T-helper 9 cell (primary cell): ENCODE data around the gene PSMA6.
"Not testable (repeated sequence)": the region's sequence is repeated elsewhere in the genome, so short reads cannot be mapped to it uniquely, and the experiment has no call there.

Experiments
- DNase-seq: peaks from one replicate; pipeline ENCODE4 v3.0.0-alpha.2; 2020

Gene PSMA6

GRCh38 chr14:35326375-35326774 is 34.2 kb downstream of the PSMA6 start:
- DNase-seq = no peak

GRCh38 chr14:35331605-35332516 is 39.7 kb downstream of the PSMA6 start:
- no peak for DNase-seq

- DNase-seq = no peak
Observed at GRCh38 chr14:35332517-35333263, 40.5 kb downstream of the PSMA6 start.

GRCh38 chr14:35333264-35333730 is 41.1 kb downstream of the PSMA6 start:
- no peak for DNase-seq

- peak; percentile 21 for DNase-seq
Observed at GRCh38 chr14:35333797-35334743, 41.9 kb downstream of the PSMA6 start.

- DNase-seq = no peak
Observed at GRCh38 chr14:35335388-35336092, 43.4 kb downstream of the PSMA6 start.

GRCh38 chr14:35336171-35336493 is 44.0 kb downstream of the PSMA6 start:
- DNase-seq = not testable (repeated sequence)

GRCh38 chr14:35336494-35337268 is 44.5 kb downstream of the PSMA6 start:
- no peak for DNase-seq

- DNase-seq = no peak
Observed at GRCh38 chr14:35337269-35338255, 45.4 kb downstream of the PSMA6 start.

GRCh38 chr14:35338731-35339405 is 46.7 kb downstream of the PSMA6 start:
- no peak for DNase-seq

- no peak for DNase-seq
Observed at GRCh38 chr14:35339761-35340406, 47.7 kb downstream of the PSMA6 start.

GRCh38 chr14:35340616-35341453 is 48.7 kb downstream of the PSMA6 start:
- DNase-seq = no peak

GRCh38 chr14:35341454-35341750 is 49.2 kb downstream of the PSMA6 start:
- DNase-seq = no peak

- DNase-seq = peak; percentile 25
Observed at GRCh38 chr14:35341751-35342488, 49.7 kb downstream of the PSMA6 start.

- no peak for DNase-seq
Observed at GRCh38 chr14:35342489-35343010, 50.4 kb downstream of the PSMA6 start.

- DNase-seq = no peak
Observed at GRCh38 chr14:35343702-35344101, 51.5 kb downstream of the PSMA6 start.
